Fibroblast of mammary gland (primary cell): Measurements from ENCODE around the gene BIRC6.

Source experiments
- DNase-seq: peaks from one replicate; pipeline ENCODE4 v3.0.0-alpha.2; 2010; ENCODE audit warnings: low read depth
- H3K4me3 ChIP-seq: 2 replicates; pipeline ENCODE4 v1.5.1; 2011; ENCODE audit warnings: low read depth, mild to moderate bottlenecking, low read length, moderate library complexity; ENCODE audit not compliant: control insufficient read depth
- CTCF ChIP-seq: conservative IDR thresholded peaks from 2 replicates; pipeline ENCODE4 v1.5.1; 2011; ENCODE audit warnings: low read depth, low read length, inconsistent platforms; ENCODE audit not compliant: control insufficient read depth, insufficient read depth

Gene BIRC6

GRCh38 chr2:32464431-32464830 is 107.6 kb downstream of the BIRC6 start:
- no peak overlapping the region for H3K4me3 ChIP-seq
- TF ChIP-seq CTCF = no peak

GRCh38 chr2:32472605-32473004 is 115.8 kb downstream of the BIRC6 start:
- H3K4me3 ChIP-seq = no peak overlapping the region
- TF ChIP-seq CTCF = no peak
- DNase-seq = no peak

More at GRCh38 chr2:32464431-32464830, 107.6 kb downstream of the BIRC6 start:
- peak; percentile 46 for DNase-seq

- H3K4me3 ChIP-seq = no peak overlapping the region
- DNase-seq = peak; percentile 35
- TF ChIP-seq CTCF = no peak
Observed at GRCh38 chr2:32474381-32474780, 117.6 kb downstream of the BIRC6 start.

- no peak for TF ChIP-seq CTCF
- no peak overlapping the region for H3K4me3 ChIP-seq
- DNase-seq = peak; percentile 35
Observed at GRCh38 chr2:32478889-32479620, 122.2 kb downstream of the BIRC6 start.

GRCh38 chr2:32479993-32480392 is 123.2 kb downstream of the BIRC6 start:
- no peak overlapping the region for H3K4me3 ChIP-seq
- DNase-seq = no peak
- TF ChIP-seq CTCF = no peak

GRCh38 chr2:32482471-32482870 is 125.6 kb downstream of the BIRC6 start:
- no peak for TF ChIP-seq CTCF
- DNase-seq = no peak
- no peak overlapping the region for H3K4me3 ChIP-seq
